DMS53 treated with DMSO at 0.1 percent for 48 hours (cell line): ENCODE results near the gene MEX3C.

Experiments
- DNase-seq: peaks from one replicate; lab custom pipeline; 2025; ENCODE audit not compliant: unreplicated experiment; lab: John Stamatoyannopoulos, UW

Gene MEX3C

DNA sequence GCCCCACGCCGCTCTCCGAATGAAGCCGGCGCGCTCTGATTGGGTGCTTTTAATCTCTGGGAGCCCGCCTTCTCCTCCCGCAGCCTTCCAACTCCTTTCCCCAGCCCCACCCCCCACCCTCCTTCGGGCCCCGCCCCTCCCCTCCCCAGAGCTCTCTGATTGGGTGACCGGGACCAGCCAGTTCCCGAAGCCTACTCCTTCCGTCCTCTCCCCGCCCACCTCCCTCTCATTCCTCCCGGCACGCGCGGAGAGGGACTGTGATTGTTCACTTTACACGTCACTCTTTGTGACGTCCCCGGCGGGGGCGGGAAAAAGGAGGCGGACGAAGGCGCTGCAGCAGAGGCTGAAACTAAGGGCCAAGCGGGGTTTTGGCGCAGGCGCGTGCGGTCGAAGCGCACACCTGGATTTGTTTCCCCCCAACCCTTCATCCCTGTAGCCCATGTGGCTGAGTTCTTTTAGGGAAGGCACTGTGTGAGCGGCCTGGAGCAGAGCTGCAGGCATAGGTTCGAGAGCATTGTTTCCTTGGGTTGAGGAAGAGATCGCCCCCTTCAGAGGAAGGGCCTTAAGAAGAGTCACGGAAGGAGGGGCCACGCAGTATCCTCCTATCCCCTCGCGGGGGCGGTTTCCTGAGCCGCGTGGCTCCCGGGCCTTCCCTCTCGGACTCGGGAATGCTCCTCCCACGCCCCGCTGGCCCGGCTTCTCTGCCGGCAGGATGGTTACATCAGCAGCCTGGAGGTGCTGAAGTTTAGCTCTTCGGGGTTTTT, at the start of gene MEX3C:
Gene MEX3C, minus strand, starts transcription at position 21 of the 764 bp plus-strand sequence. CDS start 361 bp downstream, outside the sequence.
- peak; percentile 100 for DNase-seq

DNA sequence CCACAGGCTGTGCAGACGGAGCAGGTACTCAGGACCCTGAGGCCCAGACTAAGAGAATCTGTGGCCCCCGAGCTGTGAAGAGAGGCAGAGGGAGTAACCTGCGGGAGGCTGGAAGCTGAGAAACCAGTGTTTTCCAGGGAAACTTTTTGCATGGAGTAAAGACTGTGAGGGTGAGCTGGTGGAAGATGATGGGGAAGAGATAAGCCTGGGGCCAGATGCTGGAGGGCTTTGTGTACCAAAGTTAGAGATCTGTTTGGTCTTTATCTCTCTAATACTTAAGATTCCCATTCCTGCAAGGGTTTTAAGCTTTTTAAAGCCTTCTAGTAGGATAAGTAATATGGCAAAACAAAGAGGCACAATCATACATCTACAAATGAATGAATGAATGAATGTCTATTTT, 43.7 kb upstream of the MEX3C start:
- no peak for DNase-seq

DNA sequence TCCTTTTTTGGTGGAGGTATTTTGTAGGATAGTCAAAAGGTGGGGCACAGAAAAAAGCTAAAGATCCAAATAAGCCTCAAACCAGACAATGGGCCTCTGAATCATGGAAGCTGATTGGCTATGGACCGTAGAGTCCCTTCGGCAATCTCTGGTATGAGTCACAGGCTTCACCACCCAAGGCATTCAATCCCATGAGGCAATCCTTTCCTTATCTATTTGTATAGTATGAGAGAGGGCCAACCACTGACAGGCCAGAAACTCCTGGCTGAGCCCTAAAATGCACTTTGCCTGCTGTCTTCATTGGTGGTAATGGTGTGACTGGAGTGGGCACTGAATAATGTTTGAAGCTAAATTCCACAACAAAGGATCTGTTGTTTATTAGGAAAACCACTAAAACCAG, 38.7 kb upstream of the MEX3C start:
- DNase-seq = no peak

DNA sequence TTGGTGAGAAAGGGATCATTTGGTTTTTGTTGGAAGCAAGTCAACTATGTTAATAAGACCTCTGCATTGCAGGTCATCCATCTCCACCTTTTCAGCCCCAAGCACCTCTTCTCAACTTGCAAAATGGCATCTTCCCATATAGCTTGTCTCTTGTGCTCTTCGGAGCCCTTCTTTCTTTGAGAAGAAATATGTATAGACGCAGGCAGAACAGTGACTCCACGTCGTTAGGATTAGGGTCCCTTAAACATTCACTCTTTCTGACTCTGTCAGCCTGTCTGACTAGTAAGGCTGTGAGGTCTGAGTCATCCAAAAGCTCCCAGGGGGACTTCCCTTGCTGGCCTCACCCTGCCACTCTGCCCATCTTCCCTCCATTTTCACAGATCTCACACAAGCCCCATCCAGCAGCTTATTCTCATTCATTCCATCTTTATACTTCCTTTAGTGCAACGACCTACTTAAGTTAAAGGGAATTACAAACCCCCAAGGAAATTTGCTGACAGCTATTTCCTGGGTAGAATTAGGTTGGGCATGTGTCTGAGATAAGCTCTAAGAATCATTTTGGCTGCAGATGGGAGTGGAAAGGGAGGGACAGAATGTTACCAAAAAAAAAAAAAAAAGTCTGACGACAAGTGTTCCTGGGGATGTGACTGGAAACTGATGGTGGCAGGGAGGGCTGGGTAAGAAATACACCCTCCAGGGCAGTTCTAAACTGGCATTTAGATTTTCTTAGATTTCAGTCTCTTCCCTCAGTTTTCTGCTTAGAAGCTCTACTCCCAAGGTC, 37.7 kb upstream of the MEX3C start:
- no peak for DNase-seq

DNA sequence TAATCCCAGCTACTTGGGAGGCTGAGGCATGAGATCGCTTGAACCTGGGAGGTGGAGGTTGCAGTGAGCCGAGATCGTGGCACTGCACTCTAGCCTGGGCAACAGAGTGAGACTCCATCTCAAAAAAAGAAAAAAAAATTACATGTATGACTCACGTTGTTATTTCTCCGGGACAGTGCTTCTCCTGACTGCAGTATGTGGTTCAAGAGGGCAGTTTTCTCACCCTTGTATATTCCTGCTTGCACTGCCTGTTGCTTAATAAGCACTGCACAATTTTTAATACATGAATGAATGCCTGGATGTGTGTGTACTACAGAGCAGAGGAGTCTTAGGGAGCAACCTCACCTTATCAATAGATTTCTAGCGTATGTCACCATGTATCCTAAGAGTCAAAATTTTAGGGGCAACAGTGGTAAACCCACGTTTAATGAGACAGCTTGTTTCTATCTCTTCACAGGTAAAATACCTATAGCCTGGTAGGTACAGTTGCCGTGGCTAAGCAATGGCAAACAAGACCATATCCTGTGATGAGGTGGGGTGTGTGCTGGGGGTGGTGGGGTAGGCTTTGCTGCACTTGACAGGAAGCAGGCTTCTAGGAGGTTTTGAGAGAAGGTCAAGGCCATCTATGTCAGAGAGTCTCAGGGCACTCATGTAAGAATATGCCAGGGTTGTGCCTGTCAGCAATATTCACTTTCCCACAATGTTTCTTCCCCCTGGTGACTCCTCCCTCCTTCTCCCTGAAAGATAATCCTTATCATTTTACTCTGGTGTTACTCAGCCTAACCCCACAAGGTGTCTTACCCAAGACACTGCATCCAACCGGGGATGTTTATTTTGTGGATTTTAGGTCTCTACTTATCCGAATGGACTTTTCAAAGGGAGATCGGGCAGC, 36.9 kb upstream of the MEX3C start:
- DNase-seq = no peak

DNA sequence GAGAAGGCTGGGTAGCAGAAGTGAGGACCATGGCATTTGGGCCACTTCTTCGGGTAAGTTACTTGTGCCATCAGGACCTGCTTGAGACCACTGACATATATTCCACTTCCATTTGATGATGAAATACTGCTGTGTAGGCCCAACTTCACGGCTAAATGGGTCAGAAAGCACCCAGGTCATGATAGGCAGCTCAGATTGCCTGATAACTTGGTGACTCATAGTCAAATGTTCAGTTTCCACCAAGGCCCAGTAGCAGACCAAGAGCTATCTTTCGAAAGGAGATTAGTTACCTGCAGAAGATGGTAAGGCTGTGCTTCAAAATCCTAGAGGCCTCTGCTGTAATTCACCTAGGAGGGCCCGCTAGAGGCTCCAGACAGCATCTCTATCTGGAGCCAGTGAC, 31.8 kb upstream of the MEX3C start:
- no peak for DNase-seq

DNA sequence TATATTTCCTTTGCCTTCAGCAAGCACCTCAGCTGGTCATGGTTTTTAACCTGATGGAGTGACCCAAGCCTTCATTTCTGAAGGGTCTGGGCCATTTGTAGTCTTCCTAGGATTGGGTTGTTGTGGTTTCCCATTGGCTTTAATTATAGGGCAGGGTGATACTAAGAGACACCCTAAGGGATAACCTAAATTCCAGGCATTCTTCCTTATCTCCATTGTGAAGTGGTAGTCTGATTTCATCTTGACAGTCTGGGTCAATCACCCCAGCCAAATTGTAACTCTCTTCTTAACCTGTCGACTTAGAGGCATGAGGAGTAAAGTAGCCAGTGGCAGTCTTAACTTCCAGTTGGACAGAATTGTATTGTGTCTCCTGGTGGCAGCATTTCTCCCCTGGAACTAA, 30.2 kb upstream of the MEX3C start:
- no peak for DNase-seq

DNA sequence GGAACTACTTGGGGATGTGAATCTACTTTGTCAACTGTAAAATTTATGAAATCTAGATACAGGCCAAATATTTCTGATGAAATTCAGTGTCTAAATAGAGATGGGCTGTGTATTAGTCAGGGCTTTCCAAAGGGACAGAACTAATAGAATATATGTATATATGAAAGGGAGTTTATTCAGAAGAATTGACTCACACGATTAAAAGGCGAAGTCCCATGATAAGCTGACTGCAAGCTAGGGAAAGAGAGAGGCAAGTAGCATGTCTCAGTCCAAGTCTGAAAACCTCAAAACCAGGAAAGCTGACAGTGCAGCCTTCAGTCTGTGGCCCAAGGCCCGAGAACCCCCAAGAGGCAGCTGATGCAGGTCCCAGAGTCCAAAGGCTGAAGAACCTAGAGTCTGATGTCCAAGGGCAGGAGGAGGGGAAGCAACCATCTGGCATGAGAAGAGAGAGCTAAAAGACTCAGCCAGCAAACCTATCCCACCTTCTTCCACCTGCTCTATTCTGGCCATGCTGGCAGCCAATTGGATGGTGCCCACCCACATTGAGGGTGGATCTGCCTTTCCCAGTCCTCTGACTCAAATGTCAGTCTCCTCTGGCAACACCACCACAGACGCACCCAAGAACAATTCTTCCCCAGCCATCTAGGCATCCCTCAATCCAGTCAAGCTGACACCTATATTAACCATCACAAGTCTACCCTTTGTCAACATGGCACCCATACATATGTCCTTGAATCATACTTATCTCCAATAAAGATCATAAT, 29.3 kb upstream of the MEX3C start:
- DNase-seq = no peak

DNA sequence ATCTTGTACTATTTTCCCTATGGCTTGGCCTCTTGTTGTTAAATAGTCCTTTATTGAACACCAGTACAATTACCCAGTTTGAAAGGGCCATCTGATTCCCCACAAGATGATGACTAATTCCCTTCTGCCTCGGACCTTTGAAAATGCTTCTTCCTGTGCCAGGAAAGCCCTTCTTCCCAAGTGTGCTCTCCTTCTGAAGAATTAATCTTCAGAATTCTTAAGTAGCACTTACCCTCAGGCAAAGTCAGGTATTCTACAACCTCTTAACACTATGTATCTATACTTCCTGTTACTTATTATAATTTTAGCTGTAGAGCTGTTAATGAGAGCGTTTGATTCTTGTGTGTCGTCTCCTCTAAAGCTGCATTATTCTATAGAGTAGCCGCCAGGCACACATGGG, 28.6 kb upstream of the MEX3C start:
- no peak for DNase-seq

DNA sequence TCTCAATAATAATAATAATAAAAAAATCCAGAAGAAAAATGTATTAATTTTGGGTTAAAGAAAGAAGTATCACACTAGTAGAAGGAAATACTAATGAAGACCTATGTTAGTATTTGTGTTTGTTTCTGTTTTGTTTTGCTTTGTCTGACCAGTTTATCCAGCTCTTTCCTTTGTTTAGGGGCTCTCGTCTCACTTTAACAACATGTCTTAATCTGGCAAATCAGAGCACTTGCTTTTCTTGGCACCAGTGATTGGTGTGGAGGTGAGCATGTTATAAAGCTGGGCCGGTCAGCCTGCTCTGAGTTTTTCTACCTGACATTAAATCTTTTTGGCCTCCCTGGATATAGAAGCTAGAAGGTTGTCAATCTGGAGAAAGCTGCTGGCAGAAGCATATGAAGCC, 15.1 kb upstream of the MEX3C start:
- no peak for DNase-seq

DNA sequence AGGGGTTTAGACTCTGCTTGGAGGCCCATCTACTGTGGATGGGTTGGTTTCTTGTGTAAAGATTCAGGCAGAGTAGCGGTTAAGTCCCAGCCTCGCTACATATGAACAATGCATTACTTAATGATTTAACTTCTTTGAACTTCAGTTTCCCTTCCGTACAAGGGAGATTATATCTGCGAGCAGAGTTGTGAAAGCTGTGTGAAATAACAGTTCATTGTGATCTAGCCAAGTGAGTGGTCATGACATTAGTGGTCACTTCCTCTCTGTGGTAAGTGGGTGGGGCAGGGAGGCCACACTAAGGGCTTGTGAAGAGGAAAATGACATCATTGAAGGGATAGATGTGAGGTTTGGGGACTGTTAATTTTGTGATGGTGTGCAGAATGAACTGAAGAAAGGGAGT, 14.1 kb upstream of the MEX3C start:
- no peak for DNase-seq

DNA sequence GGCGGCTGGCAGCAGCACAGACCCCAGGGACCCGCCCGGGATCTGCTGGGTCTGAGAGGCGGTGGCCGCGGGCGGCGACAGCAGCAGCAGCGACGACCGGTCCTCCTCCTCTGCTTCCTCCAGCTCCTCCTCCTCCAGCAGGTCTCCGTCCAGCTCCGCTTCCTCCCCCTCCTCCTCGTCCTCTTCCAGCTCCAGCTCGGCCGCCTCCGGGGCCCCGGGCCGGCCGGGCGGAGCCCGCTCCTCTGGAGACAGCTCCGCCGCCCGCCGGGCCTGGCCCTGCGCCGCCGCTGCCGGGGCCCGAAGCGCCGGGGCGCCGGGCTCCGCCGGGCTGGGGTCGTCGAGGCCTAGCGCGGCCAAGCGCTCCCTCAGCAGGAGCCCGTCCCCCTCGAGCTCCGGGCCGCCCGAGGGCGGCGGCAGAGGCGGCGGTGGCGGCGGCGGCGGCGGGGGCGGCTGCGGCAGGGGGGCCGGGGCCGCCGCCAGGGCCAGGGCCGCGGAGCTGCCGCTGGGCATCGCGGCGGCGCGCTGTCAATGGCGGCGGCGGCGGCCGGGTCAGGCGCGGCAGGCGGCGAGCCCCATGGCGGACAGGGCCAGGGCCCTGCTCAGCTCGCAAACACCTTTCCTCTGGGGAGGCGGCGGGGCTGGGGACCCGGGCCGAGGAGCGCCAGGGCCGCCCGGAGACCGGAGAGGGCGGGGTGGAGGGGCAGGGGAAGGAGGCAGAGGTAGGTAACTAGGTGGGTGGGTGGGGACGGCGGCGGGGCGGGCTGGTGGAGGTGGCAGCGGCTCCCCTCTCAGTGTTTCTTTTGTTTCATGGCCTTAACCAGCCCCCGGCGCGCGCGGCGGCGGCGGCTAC, 445 bp downstream of the MEX3C start:
- peak; percentile 53 for DNase-seq

DNA sequence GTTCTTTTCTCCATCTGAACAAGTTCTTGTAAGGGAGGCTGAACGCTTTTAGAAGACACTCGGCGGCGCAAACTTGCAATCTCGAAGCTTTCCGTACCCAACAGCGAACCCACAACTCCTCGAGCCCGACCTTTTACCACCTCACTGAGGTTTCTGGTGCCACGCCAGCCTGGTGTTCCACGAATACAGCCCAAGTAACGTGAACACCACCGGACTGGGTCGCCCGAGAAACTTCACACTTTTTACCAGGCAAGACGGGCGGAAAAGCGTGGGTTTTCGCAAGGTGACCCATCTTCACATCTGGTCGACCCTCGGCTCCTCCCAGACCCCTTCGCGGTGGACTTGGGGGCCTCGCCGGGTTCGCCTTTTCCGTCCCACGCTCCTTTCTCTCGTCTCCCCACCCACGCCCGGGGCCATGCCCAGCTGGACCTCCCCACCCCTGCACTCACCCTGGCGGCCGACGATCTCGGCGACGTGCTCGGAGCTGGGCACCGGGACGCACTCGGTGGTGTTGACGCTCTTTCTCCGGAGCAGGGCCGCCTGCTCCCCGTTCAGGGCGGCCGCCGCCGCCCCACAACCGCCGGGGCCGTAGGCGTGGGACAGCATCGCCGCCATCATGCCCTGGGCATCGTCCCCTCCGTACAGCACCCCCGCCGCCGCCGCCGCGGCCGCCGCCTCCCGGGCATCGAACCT, 1.2 kb downstream of the MEX3C start:
- DNase-seq = no peak

DNA sequence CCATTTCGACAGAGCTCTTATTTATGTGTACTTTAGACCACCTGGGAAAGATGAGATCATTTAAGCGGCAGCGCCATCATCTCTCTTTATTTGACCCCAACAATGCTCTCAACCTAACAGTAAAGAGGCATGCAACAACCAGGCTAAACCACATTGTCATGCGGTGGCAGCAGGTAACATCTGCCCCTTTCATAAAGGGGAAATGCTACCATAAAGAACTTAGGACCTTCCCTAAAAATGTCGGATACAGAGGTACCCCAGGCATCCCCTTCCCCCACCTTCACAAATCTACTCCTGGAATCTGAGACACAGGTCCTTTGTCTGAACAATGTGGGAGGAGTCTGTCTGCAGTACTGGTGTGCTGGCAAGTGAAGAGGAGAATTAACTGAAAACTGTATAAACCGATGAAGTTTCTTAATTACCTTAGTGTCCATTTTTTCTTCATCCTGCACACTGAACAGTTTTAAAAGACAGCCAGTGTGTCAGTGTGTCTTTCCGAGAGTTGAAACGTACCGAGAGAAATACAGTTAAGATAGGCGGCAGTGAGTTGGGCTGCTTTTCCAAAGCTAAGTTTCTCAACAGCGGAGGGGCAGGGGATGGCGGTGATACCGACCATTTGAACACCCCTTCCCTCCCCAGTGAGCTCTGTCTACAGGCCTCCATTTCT, 1.9 kb downstream of the MEX3C start:
- peak; percentile 37 for DNase-seq

DNA sequence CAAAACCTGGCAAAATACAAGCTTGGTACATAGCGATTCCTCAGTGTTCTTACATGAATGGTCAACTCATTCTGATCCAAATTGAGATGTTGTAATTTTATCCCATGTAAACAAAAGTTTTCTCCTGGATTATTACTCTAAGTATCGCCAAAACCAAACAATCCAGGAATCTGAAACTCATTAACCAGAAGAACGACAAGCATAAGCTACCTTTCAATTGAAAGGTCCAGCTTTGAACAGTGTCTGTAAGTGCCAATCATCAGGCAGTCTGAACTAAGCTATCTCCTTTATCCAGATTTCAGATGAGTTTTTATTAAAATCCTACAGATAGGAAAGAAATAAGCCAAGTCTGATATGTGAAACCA, 2.4 kb downstream of the MEX3C start:
- DNase-seq = no peak

DNA sequence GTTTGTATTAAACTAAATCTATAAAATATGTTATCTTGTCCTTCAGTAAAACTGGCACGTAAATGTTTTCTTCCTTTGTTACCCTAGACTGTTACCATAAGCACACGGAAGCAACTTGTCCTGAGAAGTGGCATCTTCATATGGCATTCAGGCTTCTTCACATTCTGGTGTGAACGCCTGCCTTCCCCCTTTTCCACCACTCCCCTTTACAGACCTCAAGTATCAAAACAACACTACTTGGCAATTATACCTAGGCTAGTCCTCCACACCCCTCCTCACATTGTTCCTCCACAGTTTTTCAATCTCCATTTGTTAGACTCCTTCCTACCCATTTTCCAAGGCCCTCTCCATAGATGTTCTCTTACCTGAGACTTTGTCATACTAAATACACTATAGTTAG, 2.9 kb downstream of the MEX3C start:
- no peak for DNase-seq

DNA sequence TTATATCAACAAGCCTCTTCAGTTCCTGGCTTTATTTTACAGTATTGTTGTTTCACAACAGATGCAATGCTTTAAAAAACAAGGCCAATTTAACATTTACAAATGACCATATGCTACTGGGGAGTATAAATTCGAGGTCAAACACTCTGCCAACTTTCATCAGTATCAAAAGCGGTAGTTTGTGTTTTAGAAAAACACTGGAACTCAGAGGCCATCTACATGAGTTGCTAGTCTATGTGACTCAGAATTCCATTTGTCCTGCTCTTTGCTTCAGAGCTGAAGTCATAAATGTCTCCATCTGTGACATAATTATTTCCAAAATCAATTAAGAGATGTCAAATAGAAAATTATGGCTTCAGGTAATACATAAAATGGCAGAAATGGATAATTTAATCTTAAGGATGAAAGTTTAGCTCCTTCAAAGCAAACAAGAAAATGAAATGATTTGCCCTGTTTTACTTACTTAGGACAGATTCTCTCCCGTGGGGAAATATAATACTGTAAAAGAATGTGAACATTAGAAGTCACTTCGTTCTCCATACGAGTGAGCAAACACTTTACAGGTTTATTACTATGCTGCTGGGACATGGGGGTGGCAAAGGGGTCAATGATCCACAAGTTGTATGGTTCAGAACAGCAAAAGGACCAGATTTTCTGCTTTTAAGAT, 3.7 kb downstream of the MEX3C start:
- no peak for DNase-seq

DNA sequence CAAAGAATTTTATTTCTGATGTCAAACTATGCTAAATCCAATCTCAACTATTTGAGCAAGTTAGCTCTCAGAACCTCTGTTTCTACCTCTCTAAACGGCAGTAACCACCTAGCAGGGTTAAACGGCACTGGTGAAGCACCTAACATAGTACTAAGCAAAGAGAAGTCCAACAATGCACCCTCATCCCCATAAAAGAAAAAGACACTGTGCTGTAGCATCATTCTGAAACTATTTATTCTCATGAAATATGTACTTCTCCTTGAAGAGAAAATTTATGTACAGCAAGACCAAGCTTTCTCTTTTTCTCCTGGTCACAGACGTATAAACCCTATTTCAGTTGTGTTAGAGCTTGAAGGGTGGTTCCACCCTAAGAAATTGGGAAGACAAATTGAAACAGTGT, 4.8 kb downstream of the MEX3C start:
- no peak for DNase-seq
